Glomerular visceral epithelial cell (primary cell): ENCODE data around the gene ZNF329.
A peak's percentile ranks its signal among the peaks of the same experiment; 100 is the strongest.
"Not testable (repeated sequence)": the region's sequence is repeated elsewhere in the genome, so short reads cannot be mapped to it uniquely, and the experiment has no call there.

ENCODE experiments used
- DNase-seq: peaks from one replicate; pipeline ENCODE4 v3.0.0-alpha.2; 2016; ENCODE audit errors: extremely low spot score

ZNF329 gene

DNA sequence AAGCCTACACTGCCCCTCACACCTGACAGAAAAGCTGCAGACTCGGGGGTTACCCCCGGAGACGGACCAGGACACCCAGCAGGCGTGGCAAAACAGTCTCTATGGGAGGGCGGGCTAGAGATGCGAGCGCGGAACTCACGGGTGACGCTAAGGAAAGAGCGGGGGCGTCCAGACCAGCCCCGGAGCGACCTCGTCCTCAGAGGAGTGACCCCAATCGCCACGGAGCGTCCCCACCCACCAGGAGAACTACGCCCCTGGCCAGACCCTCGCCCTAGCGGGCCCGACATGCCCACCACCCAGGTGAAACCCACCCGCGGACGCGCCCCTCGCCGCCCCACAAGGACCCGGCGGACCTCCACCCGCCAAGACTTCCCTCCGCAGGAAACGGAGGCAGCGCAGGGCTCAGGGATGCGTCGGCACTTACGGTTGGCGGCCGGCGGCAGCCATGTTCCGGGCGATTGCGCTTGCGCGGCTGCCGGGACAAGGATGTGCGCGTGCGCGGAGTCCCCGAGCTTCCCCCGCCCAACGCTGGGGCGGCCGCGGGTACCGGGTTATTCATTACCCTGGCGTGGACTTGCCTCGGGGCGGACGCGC lies at the start of gene ZNF329:
ZNF329 (minus strand) TSS at position 462 of the 594 bp plus-strand sequence. CDS start 21,286 bp downstream, outside the sequence.
- peak; percentile 91 for DNase-seq

DNA sequence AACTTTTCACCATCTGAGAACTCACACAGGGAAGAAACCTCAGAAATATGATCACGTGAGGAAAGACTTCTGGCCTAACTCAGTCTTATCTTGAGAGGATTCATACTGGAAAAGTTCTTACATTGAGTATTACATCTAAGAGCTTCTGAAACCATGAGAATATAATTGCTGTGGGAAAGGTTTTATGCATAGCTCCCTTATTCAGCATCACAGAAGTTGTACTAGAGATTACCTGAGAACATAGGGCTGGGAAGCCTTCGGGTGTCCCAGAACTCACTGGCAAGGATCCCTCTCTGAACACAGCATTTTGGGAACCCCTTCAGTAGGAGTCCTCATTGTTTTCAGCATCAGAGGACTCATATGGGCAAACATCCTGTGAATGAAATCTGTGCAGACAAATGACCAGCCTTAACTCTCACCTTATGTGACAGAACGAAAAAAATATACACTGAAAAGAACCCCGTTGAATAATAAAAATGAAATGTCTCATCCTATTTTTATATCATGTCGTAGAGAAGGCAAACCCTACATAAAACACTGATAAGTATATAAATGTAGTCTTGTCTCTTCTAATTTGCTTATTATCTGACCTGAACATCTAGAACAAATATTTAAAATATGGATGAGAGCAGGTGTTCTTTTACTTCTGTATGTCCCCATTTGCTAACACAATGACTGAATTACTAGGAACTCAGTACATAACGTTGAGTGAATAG lies 46.5 kb upstream of the ZNF329 start:
- DNase-seq: no peak

DNA sequence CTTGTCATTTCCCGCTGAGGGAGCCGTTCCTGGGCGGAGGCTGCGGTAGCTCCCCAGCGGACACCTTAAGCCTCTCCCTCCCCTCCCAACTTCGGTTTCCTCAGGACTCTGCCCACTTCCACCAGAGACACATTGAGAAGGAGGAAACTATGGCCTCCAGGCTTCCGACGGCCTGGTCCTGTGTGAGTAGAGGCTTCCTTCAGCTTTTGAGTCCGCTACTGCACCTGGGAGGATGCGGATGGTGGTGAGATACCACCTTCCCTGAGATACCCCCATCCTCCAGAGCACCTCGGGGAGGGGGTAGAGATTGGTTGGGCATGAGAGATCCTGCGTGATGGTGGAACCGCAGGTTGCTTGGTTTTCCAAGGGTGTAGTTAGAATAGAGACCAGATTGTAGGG lies 33.2 kb upstream of the ZNF329 start:
- DNase-seq: no peak

DNA sequence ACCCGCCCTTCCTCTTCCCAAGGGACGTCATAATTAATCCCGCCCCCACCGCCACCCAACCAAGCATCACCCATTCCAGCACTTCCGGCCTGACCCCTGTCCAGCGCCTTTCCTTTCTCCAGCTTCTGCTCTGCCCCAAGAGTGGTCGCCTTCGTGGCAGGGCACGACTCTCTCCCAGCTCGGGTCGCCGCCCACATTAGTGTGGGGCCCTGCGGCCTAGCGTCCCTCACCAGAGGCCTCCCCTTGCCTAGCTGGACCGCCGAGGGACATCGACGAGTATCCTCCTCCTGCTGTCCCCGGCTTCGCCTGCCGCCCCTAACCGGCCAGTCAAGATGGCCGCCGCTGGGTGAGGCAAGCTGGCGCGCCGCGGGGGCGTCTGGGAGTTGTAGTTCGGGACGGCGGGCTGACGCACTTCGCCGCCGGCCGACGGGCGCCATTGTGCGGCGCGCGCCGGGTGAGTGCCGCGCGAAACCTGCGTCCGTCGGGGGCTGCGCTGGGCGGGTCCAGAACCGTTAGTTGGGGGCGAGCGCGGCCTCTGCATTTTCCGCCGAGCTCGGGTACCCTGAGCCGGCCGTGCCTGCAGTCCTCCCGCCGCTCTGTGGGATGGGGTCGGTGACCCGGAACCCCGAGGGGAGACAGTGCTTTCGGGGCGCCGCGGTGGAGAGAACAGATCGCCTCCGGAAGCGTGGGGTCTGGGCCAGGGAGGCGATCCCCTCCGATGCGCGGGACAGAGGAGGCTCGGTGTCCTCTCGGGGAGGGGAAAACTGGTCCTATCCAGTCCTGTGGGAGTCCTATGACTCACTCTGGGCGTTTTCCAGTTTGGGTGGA lies 32.6 kb upstream of the ZNF329 start, which contains the start of gene ZNF274:
ZNF274 (plus strand) TSS at position 73 of the 828 bp plus-strand sequence. CDS start 905 bp downstream, outside the sequence.
- DNase-seq: peak; percentile 90

DNA sequence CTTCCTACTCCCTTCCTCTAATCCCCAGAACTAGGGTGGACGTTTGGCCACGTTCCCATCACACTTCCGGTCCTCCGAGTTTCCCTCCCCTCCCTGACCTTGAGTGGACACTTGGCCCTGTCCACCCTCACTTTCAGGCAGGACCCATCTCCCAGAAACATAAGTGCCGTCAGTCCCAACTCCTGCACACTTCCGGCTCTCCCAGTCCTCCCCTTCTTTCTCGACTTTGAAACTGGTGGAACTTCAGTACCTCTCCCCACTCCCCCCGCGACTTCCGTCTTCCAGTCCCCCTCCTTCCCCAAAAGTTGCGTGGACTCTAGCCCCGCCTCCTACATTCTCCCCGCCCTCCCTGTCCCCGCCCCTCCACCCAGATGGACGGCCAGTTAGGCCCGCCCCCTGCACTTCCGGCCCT lies 32.0 kb upstream of the ZNF329 start:
- no peak for DNase-seq

DNA sequence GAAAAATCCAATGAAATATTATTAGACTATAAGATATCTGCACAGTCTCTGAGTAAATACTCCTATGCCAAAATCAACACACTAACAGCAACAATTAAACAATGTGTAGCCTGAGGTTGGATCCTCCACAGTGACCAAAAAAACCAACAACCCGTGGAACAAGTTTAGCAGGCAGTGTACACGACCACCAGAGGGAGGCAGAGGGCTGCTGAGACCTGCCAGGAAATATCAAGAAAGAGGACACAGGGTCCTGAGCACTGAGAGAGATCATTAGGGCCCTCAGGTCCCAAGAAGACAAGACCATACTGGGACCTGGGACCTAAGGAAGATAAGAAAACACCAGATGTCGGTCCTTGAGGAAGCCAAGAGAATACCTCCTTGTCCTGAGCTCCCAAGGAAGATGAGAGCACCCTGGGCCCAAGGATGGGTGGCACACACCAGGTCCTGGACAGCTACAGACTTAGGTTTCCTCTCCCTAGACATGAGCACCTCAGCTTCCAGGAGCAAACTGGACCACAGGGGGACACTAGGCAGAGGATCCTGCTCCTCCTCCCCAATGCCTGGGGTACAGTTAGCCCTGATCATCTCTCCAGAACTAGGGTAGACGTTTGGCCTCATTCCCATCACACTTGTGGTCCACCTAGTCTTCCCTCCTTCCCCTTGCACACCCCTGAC lies 31.4 kb upstream of the ZNF329 start:
- DNase-seq: peak; percentile 34

DNA sequence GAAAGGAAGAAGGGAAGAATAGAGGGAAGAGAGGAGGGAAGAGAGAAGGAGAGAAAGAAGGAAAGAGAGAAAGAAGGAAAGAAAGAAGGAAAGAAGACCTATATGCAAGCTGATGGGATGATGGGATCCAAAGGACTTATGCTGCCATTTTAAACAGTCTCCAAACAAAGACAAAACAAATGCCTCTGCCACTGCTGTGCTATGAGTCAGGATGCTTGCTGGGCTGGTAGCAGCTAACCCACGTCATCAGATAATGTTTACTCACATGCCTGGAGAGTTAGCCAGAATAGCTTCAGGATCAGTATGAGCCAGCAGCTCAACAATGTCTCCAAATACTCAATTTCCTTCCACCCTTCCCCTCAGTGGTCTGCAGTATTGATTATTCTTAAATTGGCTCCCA lies 20.3 kb upstream of the ZNF329 start:
- DNase-seq: no peak

DNA sequence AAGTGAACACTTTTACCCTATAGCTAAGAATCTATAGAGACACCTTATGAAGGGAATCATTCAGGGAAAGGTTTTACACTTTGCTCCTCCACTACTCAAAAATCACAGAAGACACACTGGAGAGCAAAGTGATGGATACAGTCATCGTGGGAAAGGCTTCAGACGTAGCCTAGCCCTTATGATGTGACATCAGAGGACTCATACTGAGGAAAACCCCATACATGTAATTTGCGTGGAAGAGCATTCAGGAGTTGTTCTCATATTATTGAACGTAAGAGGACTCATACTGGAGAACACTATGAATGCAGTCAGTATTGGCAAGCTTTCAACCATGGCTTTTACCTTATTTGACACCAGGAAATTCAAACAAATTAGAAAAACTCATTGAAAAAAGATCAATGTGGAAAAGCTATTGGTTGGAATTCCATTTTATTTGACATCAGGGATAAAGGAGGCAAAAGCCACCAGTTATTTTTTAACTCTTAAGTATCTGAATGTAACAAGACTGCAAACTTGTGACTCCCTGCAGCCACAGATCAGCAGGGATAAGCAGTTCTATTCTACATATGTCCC lies 16.2 kb upstream of the ZNF329 start:
- DNase-seq: no peak

DNA sequence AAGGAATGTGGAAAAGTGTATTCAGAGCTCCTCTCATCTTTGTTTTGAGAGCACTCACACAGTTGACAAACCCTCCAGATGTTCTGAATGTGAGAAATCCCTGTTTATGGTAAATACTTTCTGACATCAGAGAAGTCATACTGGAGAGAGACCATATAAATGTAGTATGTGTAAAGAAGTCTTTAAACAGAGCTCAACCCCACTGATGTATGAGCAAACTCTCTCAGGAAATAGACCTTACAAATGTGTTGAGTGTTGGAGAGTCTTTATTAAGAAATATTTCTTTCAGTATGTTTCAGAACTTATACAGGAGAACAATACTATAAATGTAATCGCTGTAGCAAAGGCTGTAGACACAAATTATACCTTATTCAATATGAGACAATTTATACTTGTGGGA lies 15.7 kb upstream of the ZNF329 start:
- no peak for DNase-seq

DNA sequence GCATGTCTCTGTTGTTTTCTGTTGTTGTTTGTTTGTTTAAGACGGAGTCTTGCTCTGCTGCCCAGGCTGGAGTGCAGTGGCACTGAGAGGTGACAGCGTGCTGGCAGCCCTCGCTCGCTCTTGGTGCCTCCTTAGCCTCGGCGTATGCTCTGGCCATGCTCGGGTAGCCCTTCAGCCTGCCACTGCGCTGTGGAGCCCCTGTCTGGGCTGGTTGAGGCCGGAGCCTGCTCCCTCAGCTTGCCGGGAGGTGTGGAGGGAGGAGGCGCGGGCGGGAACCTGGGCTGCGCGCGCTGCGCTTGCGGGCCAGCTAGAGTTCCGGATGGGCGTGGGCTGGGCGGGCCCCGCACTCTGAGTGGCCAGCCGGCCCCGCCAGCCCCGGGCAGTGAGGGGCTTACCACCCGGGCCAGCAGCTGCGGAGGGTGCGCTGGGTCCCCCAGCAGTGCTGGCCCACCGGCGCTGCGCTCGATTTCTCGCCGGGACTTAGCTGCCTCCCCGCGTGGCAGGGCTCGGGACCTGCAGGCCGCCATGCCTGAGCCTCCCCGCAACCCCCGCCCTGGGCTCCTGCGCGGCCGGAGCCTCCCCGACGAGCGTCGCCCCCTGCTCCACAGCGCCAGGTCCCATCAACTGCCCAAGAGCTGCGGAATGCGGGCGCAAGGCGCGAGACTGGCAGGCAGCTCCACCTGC lies 6.6 kb upstream of the ZNF329 start:
- no peak for DNase-seq

DNA sequence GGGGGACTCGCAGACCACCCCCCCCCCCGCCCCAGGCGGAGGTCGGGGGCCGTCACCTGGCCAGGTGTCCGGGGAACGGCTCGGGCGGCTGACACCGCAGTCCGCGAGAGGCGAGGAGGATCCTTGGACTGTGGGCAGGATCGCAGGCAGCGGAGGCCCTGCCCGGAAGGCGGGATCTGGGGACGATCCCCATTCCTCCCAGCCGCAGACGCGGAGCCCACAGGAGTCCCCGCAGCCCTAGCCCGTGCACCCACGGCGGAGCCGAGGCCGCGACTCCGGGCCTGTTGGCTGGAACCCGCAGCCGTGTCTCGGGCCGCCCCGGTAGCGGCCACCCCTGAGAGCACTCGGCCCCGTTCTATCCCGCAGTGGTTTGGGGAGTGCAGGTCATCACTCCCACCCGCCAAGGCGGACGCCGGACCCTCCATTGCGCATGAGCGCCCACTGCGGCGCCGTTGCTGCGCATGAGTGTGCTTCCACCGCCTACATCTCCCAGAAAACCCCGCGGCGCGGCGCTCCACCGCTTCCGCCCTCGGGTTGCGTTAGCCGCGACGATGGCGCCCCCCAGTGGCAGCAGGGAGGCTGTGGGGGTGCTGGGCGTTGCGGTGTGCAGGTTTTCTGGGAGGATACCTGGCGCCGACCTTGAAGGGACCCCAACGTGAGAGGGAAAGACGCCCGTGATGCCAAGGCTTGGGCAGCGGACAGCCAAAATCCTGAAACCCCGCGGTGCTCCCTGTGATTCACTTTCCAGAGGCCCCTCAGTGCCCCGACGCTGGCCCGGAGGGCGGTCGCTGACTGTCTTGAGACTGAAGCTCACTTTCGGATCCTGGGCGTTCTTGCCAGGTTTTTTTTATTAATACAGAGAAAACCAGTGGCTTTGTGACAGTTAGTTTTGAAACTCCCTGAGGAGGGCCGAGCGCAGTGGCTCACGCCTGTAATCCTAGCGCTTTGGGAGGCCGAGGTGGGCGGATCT lies 4.4 kb upstream of the ZNF329 start:
- DNase-seq: peak; percentile 87

DNA sequence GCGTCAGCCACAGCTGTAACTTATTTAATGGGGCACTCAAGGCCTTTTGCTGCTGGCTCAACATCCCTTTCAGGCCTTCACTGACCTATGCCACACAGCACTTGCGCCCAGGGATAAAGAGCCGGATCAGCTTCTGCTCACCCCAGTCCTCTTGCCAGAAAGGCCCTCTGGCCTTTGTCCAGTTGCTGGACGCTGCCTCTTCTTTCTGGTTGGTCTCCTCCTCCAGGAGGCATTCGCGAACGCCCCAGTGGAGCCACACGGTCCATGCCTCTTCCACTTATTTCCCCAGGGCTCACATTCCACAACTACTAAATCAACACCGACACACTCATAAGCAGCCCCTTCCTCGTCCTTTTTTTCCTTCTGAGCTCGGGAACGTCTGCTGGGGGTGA lies 3.7 kb upstream of the ZNF329 start:
- DNase-seq: no peak

DNA sequence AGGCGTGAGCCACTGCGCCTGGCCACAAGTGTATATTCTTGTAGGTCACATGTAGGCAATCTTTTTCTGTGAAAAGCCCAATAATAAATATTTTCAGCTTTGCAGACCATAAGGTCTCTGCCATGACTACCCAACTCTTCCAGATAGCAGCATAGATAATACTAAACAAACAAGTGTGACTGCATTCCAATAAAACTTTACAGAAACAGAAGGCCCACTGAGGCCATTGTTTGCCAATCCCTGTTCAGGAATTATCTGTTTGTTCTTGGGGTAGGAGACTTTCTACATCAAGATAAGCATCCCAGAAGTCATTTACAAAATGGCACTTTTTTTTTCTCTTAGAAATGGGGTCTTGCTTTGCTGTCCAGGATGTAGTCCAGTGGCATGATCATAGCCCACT lies 2.8 kb upstream of the ZNF329 start:
- DNase-seq: no peak

DNA sequence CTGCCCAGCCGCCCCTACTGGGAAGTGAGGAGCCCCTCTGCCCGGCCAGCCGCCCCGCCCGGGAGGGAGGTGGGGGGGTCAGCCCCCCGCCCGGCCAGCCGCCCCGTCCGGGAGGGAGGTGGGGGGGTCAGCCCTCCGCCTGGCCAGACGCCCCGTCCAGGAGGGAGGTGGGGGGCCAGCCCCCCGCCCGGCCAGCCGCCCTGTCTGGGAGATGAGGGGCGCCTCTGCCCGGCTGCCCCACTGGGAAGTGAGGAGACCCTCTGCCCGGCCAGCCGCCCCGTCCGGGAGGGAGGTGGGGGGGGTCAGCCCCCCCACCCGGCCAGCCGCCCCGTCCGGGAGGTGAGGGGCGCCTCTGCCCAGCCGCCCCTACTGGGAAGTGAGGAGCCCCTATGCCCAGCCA lies 3.1 kb downstream of the ZNF329 start:
- not testable (repeated sequence) for DNase-seq

DNA sequence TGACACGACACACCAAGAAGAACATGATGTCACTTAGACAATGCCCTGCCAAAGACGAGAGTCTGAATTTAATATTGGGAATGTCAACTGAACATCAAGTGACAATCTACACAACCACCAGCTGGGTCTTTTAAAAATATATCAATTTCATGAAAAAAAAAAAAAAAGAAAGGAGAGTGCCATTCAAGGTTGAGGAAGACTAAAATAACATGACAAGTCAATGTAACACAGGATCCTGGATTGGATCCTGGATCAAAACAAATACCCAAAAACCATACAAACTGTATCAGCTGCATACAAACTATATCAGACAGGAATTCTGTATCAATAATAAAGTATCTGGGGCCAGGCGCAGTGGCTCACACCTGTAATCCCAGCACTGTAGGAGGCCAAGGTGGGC lies 4.7 kb downstream of the ZNF329 start:
- no peak for DNase-seq

DNA sequence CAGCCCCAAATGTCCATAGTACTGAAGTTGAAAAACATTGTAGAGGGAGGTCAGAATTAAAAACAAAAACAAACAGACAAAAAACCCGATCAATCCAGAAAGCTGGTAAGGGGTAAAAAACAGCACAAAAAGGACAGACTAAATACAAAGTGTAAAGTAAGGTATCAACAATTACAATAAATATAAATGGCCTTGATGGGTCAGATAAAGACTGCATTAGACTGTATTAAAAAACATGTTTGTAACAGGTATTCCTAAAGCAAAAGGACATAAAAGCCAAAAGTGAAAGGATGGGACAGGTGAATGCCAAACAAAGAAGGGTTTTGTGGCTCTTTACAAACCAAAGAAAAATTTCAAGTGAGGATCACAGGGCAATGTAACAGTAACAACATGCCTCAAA lies 16.3 kb downstream of the ZNF329 start:
- no peak for DNase-seq

DNA sequence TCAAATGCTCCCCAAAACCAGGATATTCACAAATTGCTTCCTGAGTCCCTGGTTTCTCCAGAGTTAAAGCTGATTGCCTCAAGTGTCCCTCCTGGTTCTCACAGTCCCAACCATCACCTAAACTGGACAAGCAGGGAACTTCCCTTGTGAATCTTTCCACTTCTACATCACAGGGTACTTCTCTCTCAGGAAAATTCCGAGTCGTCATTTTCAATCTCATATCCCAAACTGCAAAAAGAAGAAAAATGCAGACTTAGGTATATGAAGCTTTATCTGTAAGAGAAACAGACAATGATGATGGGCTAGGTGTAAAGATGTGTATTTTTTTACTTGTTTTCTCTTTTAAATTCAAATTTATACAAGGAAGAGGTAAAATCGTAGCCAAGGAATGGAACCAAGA lies 21.3 kb downstream of the ZNF329 start:
- no peak for DNase-seq

DNA sequence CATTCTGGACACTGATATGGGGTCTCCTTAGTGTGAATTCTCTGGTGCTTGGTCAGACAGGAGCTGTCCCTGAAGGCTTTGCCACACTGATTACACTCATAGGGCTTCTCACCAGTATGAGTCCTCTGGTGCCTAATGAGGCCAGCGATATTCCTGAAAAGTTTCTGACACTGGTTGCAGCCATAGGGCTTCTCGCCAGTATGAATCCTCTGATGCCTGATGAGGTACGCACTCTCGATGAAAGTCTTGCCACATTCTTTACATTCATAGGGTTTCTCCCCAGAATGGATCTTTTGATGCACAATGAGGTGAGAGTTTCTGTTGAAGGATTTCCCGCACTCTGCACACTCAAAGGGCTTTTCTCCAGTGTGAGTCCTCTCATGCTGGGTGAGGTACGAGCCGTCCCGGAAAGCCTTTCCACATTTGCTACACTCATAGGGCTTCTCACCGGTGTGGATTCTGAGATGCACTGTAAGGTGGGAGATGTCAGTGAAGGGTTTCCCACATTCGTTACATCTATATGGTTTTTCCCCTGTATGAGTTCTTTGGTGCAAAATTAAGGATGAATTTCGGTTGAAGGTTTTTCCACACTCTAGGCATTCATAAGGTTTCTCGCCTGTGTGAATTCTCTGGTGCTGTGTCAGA lies 22.4 kb downstream of the ZNF329 start:
- DNase-seq: no peak

DNA sequence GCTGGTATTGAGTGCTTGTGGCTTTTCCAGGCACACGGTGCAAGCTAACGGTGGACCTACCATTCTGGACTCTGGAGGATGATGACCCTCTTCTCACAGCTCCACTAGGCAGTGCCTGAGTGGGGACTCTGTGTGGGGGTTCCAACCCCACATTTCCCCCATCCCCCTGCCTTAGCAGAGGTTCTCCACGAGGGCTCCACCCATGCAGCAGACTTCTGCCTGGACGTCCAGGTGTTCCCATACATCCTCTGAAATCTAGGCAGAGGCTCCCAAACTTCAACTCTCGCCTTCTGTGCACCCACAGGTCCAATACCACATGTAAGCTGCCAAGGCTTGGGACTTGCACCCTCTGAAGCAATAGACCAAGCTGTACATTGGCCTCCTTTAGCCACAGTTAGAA lies 27.2 kb downstream of the ZNF329 start:
- no peak for DNase-seq
